ENCODE data around the gene FBXL7. TPM values are rescaled to one million over a fixed set of nuclear protein-coding genes. Genes with fewer than 3 reads are reported as not detected.
A peak's percentile ranks its signal among the peaks of the same experiment; 100 is the strongest.

The FBXL7 gene
- total RNA-seq, 4 donors from 2014 or later: 6.5 to 37.0 (median 19.7) TPM

- DNase-seq: no peak
- Histone ChIP-seq H3K4me1 (no peaks in the 10 kb centered on the region), H3K4me3 (no peak overlapping the region), H3K27ac (no peak overlapping the region), H3K27me3 (no peaks in the 10 kb centered on the region), H3K9me3 (no peaks in the 10 kb centered on the region), H3K36me3 (no peaks in the 10 kb centered on the region)
- intact Hi-C loops (cut with DNase I; ENCODE audit: low total_unique reads): no loop called here
- no peak for TF ChIP-seq POLR2A (IDR thresholded peaks at IDR 0.05)
Observed at GRCh38 chr5:15683332-15683731, 183.4 kb downstream of the FBXL7 start.

GRCh38 chr5:15687401-15687800, 187.4 kb downstream of the FBXL7 start:
- no peak for TF ChIP-seq POLR2A (IDR thresholded peaks at IDR 0.05)
- TF ChIP-seq CTCF (IDR thresholded peaks at IDR 0.05): no peak
- intact Hi-C loops (cut with DNase I; ENCODE audit: low total_unique reads): no loop called here
- H3K4me1 ChIP-seq: peaks cover 0 to 4% of the 10 kb centered on the region in 2 donors
- no peak overlapping the region for H3K27ac ChIP-seq
- H3K4me3 ChIP-seq: no peak overlapping the region
- no peaks in the 10 kb centered on the region for H3K9me3 ChIP-seq
- no peak for DNase-seq
- no peaks in the 10 kb centered on the region for H3K27me3 ChIP-seq
- no peaks in the 10 kb centered on the region for H3K36me3 ChIP-seq

GRCh38 chr5:15689836-15690235, 189.9 kb downstream of the FBXL7 start:
- no peak for DNase-seq
- Histone ChIP-seq H3K27me3 (no peaks in the 10 kb centered on the region), H3K27ac (no peak overlapping the region), H3K4me1 (peaks cover 0 to 4% of the 10 kb centered on the region in 2 donors), H3K9me3 (no peaks in the 10 kb centered on the region), H3K36me3 (no peaks in the 10 kb centered on the region), H3K4me3 (no peak overlapping the region)
- TF ChIP-seq POLR2A (IDR thresholded peaks at IDR 0.05) (no peak), CTCF (IDR thresholded peaks at IDR 0.05) (no peak)
- intact Hi-C loops (cut with DNase I; ENCODE audit: low total_unique reads): no loop called here

- no peaks in the 10 kb centered on the region for H3K27me3 ChIP-seq
- H3K27ac ChIP-seq: peak overlapping the region; percentile 29 to 82
- intact Hi-C loops (cut with DNase I; ENCODE audit: low total_unique reads): no loop called here
- TF ChIP-seq POLR2A (IDR thresholded peaks at IDR 0.05) (no peak), CTCF (IDR thresholded peaks at IDR 0.05) (no peak)
- H3K9me3 ChIP-seq: no peaks in the 10 kb centered on the region
- DNase-seq: no peak
- H3K4me1 ChIP-seq: peaks cover 4 to 6% of the 10 kb centered on the region in 2 donors
- no peak overlapping the region for H3K4me3 ChIP-seq
- H3K36me3 ChIP-seq: no peaks in the 10 kb centered on the region
Observed at GRCh38 chr5:15690611-15691010, 190.6 kb downstream of the FBXL7 start.

- no peaks in the 10 kb centered on the region for H3K36me3 ChIP-seq
- peaks cover 4 to 6% of the 10 kb centered on the region in 2 donors for H3K4me1 ChIP-seq
- no peaks in the 10 kb centered on the region for H3K27me3 ChIP-seq
- no peak overlapping the region for H3K4me3 ChIP-seq
- intact Hi-C loops (cut with DNase I; ENCODE audit: low total_unique reads): no loop called here
- H3K9me3 ChIP-seq: no peaks in the 10 kb centered on the region
- TF ChIP-seq CTCF (IDR thresholded peaks at IDR 0.05) (no peak), POLR2A (IDR thresholded peaks at IDR 0.05) (no peak)
- DNase-seq: no peak
- peak overlapping the region; percentile 29 to 82 for H3K27ac ChIP-seq
Observed at GRCh38 chr5:15691521-15691920, 191.5 kb downstream of the FBXL7 start.
